SH-SY5Y (cell line): Measurements from ENCODE around the gene LANCL3.

Experiments used
- GATA2 ChIP-seq: IDR thresholded peaks from 2 replicates; pipeline ENCODE4 v1.6.1; 2011; ENCODE audit warnings: mild to moderate bottlenecking, low read depth, low read length
- GATA3 ChIP-seq: IDR thresholded peaks from 2 replicates; pipeline ENCODE4 v1.6.1; 2011; ENCODE audit warnings: low read depth, mild to moderate bottlenecking, low read length, moderate library complexity

- TF ChIP-seq GATA2: no peak
- no peak for TF ChIP-seq GATA3
Measured at GRCh38 chrX:37651921-37652452, 80.5 kb downstream of the LANCL3 start.
